OCI-LY7 (cell line): ENCODE data around the gene GRHL3. TPM values are rescaled to one million over a fixed set of nuclear protein-coding genes. Genes with fewer than 3 reads are reported as not detected.

Experiments
- BruUV-seq: library from RNA; stranded (reverse); fragments of 400-500 nt; replicated peaks from 2 replicates; lab custom pipeline; 2021; lab: Mats Ljungman, UMichigan
- CTCF ChIA-PET: fragments of 300-600 bp; sonication (Branson Sonifier 250); formaldehyde crosslinking; loops from one replicate; lab custom pipeline; 2022; ENCODE audit warnings: antibody characterized with exemption; ENCODE audit not compliant: unreplicated experiment; lab: Charles Lee
- POLR2A ChIA-PET: fragments of 300-600 bp; sonication (Branson Sonifier 250); formaldehyde crosslinking; loops from one replicate; lab custom pipeline; 2022; ENCODE audit warnings: antibody characterized with exemption; lab: Charles Lee
- DNase-seq: peaks from one replicate; pipeline ENCODE4 v3.0.0-alpha.2; 2015; ENCODE audit warnings: low spot score
- H2AFZ ChIP-seq: fragments of 200-600 bp; sonication (generic), shearing (Covaris generic); 2 replicates; pipeline ENCODE4 v1.6.1; 2014; ENCODE audit warnings: mild to moderate bottlenecking, antibody characterized with exemption, low read length, moderate library complexity
- H3K27ac ChIP-seq: fragments of 200-600 bp; sonication (generic); 2 replicates; pipeline ENCODE4 v1.5.1; 2014; ENCODE audit warnings: mixed run types, low read depth, mild to moderate bottlenecking, moderate library complexity, low read length, inconsistent platforms; ENCODE audit not compliant: poor library complexity, severe bottlenecking
- H3K36me3 ChIP-seq: fragments of 200-600 bp; sonication (generic); 2 replicates; pipeline ENCODE4 v1.6.1; 2014; ENCODE audit warnings: mild to moderate bottlenecking, antibody characterized with exemption, low read length, moderate library complexity, mixed read lengths; ENCODE audit not compliant: insufficient read depth
- H3K4me1 ChIP-seq: fragments of 200-600 bp; sonication (generic); 2 replicates; pipeline ENCODE4 v1.5.1; 2014; ENCODE audit warnings: mild to moderate bottlenecking, low read length; ENCODE audit not compliant: insufficient read depth, poor library complexity, severe bottlenecking
- H3K4me2 ChIP-seq: fragments of 200-600 bp; sonication (generic); 2 replicates; pipeline ENCODE4 v1.6.1; 2014; ENCODE audit warnings: mild to moderate bottlenecking, low read length
- H3K4me3 ChIP-seq: fragments of 200-600 bp; sonication (generic); 2 replicates; pipeline ENCODE4 v1.5.1; 2014; ENCODE audit warnings: mild to moderate bottlenecking, low read depth, low read length; ENCODE audit not compliant: poor library complexity, severe bottlenecking
- H3K79me2 ChIP-seq: fragments of 200-600 bp; sonication (generic); 2 replicates; pipeline ENCODE4 v1.6.1; 2016; ENCODE audit warnings: low read depth, mild to moderate bottlenecking, low read length, moderate library complexity, mixed read lengths; ENCODE audit not compliant: insufficient read depth
- H3K9me2 ChIP-seq: fragments of 200-600 bp; sonication (generic); 2 replicates; pipeline ENCODE4 v1.6.1; 2016; ENCODE audit warnings: mild to moderate bottlenecking, low read length, mixed read lengths; ENCODE audit not compliant: insufficient read depth
- H3K9me3 ChIP-seq: fragments of 200-600 bp; sonication (generic); 2 replicates; pipeline ENCODE4 v1.6.1; 2014; ENCODE audit warnings: mild to moderate bottlenecking, mixed run types, low read length, mixed read lengths
- H4K20me1 ChIP-seq: fragments of 200-600 bp; sonication (generic); 2 replicates; pipeline ENCODE4 v1.6.1; 2014; ENCODE audit warnings: mild to moderate bottlenecking, antibody characterized with exemption, low read length, moderate library complexity, mixed read lengths; ENCODE audit not compliant: insufficient read depth
- CTCF ChIP-seq: fragments of 200-600 bp; sonication (generic); conservative IDR thresholded peaks from 2 replicates; pipeline ENCODE4 v1.5.1; 2014; ENCODE audit warnings: mild to moderate bottlenecking, antibody characterized with exemption, low read length, moderate library complexity, mixed read lengths
- EZH2phosphoT487 ChIP-seq: fragments of 200-600 bp; sonication (generic); IDR thresholded peaks from 2 replicates; pipeline ENCODE4 v1.6.1; 2018; ENCODE audit warnings: low read depth, borderline replicate concordance, mild to moderate bottlenecking, mixed run types, antibody characterized with exemption, low read length, moderate library complexity, mixed read lengths
- intact Hi-C: fragments of 100-400 bp; cut with micrococcal nuclease; formaldehyde crosslinking; loops from one replicate; pipeline ENCODE4 v1.10.0; 2022; ENCODE audit not compliant: unreplicated experiment
- total RNA-seq, 2 experiments: library from RNA; depleted of rRNA in 1 of 2; stranded (reverse); fragments of >200 nt in 1 of 2; shearing (Covaris generic) in 1 of 2; gene quantifications; 2 replicates each; pipeline ENCODE4 v1.2.3, GENCODE V29; 2014 to 2022

The GRHL3 gene
- total RNA-seq, 2 experiments from 2014 or later = 0.09 to 0.65 TPM

GRCh38 chr1:24302209-24302611 is 16.9 kb upstream of the GRHL3 start:
- no TSS peak for BruUV-seq
- intact Hi-C loops = no loop called here
- Histone ChIP-seq H3K36me3 (no peaks in the 10 kb centered on the region), H4K20me1 (no peaks in the 10 kb centered on the region), H3K27ac (no peak overlapping the region), H3K9me3 (no peaks in the 10 kb centered on the region), H3K4me3 (no peak overlapping the region), H3K4me1 (no peaks in the 10 kb centered on the region), H3K9me2 (no peaks in the 10 kb centered on the region), H3K4me2 (no peak overlapping the region), H3K79me2 (no peaks in the 10 kb centered on the region), H2AFZ (no peak overlapping the region)
- ChIA-PET POLR2A (interaction anchor here (0.8 to 1.0 kb wide), 2 partner anchors 14 to 20 kb away, joined by 3 to 9 read pairs; no protein-coding TSS in a partner anchor), CTCF (no interaction called here)
- DNase-seq = no peak
- TF ChIP-seq CTCF = no peak
- no peak for TF ChIP-seq EZH2phosphoT487

- BruUV-seq = no TSS peak
- H3K4me1 ChIP-seq = no peaks in the 10 kb centered on the region
- no peaks in the 10 kb centered on the region for H3K79me2 ChIP-seq
- TF ChIP-seq CTCF (no peak), EZH2phosphoT487 (no peak)
- H3K9me3 ChIP-seq = no peaks in the 10 kb centered on the region
- no peak for DNase-seq
- H3K4me3 ChIP-seq = no peak overlapping the region
- H3K9me2 ChIP-seq = no peaks in the 10 kb centered on the region
- H3K27ac ChIP-seq = no peak overlapping the region
- H3K36me3 ChIP-seq = no peaks in the 10 kb centered on the region
- no peaks in the 10 kb centered on the region for H4K20me1 ChIP-seq
- no peak overlapping the region for H2AFZ ChIP-seq
- intact Hi-C loops = no loop called here
- H3K4me2 ChIP-seq = no peak overlapping the region
- ChIA-PET CTCF (no interaction called here), POLR2A (interaction anchor here (0.6 kb wide), 1 partner anchor 17 kb away, joined by 5 read pairs; no protein-coding TSS in a partner anchor)
Observed at GRCh38 chr1:24303600-24303999, 15.6 kb upstream of the GRHL3 start.

GRCh38 chr1:24304763-24305162 is 14.4 kb upstream of the GRHL3 start:
- Histone ChIP-seq H4K20me1 (no peaks in the 10 kb centered on the region), H3K4me1 (no peaks in the 10 kb centered on the region), H3K4me2 (no peak overlapping the region), H3K9me3 (no peaks in the 10 kb centered on the region), H3K36me3 (no peaks in the 10 kb centered on the region), H3K27ac (no peak overlapping the region), H2AFZ (no peak overlapping the region), H3K9me2 (no peaks in the 10 kb centered on the region), H3K4me3 (no peak overlapping the region), H3K79me2 (no peaks in the 10 kb centered on the region)
- ChIA-PET POLR2A (no interaction called here), CTCF (no interaction called here)
- no TSS peak for BruUV-seq
- intact Hi-C loops = no loop called here
- TF ChIP-seq EZH2phosphoT487 (no peak), CTCF (0 out of 2 replicates have a peak, but pooled peaks have one; percentile 46)
- no peak for DNase-seq
